KBM-7 (cell line): ENCODE results near the gene ATF2.

Source experiments
- DNase-seq: peaks from one replicate; pipeline ENCODE4 v3.0.0-alpha.2; 2015
- in situ Hi-C: fragments of 300-500 bp; cut with MboI; formaldehyde crosslinking; loops from 2 replicates; pipeline ENCODE4 v1.14.3; 2020; ENCODE audit warnings: low sequenced_read_pairs, low pct_unique_long_range_greater_than_20kb, mixed read lengths

The ATF2 gene

DNA sequence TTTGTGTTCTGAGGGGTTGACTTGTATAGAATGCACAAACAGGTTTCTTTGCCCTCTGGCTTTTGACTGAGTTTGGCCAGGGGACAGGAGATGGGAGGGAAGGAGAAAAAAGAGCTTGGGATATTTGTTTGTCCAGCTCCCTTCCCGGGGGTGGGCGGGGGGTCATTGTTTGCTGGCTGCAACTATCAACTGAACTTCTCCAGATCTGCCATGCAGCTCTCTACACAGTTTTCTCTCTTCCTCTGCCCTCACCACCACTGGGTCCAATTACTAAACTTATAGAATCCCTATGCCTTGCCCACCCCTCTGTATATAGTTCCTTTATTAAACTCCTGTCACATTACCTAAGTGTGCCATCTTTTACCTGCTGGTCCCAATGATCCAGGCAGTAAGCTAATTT is 130.1 kb downstream of the ATF2 start:
- no peak for DNase-seq
- in situ Hi-C loops, result no loop called here

DNA sequence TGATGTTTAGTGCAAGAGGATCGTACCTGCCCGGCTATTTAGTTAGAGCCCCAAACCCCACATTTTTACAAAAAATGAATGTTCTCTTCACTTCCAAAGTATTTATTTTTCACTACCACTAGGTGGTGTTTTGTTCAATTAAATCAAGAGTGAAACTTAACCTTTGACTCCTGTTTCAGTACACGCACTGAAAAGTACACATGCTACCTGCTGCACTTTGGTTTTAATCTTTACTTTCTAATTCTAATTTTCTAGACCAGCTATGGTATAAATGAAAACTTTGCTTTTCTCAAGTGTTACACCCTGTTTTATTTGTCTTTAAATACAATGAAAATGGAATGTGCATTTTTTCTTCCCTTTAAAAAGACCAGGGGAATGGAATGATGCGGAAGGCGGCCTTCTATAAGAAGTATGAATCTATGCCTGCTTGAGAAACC is 131.4 kb downstream of the ATF2 start:
- peak; percentile 17 for DNase-seq
- in situ Hi-C loops, result no loop called here

DNA sequence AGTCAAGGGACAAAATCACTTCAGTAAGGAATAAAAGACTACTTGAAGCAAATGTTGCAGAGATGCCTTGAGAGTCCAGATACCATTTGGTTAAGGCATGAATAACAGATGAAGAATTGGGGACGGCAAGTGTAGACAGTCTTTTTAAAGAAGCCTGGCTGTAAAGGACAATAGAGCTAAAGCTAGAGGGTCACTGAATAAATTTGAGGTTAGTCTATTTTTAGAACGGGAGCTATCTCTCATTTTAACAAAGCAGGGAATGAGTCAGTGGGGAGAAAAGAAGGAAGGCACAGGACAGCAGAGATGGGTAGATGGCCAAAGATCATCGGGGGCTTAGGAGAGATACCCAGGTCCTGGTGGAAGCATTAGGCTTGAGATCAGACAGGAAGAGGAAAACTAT is 132.2 kb downstream of the ATF2 start:
- in situ Hi-C loops, result no loop called here
- DNase-seq, result no peak

DNA sequence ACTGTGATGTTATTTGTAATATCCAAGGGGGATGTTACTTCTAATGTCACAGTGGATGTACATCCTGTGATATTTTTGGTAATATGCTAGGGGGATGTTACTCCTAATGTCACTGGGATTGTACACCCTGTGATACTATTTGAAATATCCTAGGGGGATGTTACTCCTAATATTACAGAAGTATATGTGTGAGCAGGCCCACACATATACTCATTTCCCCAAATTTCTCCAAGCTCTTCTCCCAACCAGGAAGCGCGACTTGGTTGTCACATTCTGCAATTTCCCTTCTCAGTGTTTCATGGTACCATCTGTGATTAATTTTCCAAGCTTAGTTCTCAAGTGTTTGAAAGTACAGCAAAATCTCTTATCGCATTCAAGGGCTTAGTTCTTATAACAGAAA is 133.3 kb downstream of the ATF2 start:
- in situ Hi-C loops, result no loop called here
- DNase-seq, result no peak

DNA sequence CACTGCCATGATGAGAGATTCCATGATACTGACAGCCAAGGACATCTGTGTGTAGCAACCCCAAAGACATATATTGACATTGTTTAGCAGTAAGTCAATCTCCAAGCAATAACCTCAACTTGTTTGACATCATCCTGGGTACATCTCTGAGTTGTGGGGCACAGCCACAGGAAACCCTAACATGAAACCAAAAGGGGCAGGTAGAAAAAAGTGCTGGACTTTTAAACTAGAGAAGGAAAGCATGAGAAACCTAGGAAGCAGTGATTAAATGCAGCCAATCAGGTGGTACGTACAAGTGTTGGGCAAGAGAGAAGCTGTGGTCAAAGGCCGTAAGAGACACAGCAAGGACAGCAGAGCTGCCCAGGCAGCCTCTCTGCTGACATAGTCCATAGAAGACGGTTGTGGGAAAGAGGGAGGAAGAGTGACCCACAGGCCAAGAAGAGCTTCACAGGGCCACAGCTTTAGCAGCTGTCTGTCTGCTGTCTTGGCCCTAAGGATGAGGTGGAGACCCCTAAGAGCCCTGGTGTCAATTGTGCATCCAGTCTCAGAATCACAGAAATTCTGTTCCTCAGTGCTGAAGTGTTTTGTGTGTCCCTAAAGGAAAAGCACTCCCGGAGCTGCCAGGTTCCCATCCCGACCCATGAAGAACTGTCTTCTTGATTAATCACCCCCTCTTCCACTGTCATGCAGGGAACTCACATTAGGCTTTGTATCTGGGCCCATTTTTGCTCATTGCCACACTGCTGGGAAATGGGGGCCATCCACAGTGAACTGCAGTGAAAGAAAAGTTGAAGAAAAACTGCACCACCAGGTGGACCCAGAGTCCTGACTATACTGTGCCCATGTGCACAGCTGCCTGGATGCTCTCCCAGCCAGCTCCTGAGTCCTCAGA is 137.4 kb downstream of the ATF2 start:
- DNase-seq, result peak; percentile 57
- in situ Hi-C loops, result no loop called here

DNA sequence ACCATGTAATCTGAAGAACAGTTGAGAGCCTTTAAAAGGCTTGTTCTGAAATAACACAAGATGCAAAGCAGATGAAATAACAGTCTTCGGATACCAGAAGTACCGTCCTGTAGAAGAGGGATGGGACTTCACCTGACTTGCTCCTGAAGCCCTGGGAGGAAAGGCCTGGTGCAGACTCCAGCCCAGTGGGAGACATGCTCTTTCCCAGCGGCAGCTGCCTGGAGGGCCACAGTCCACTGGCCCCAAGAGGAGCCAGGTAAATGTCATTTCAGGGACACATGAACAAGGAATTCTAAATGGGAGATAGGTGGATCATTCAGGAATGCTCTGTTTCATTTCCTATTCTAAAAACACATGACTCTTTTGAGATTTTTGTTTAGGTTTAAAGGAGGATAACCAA is 140.2 kb downstream of the ATF2 start:
- in situ Hi-C loops, result no loop called here
- DNase-seq, result no peak

DNA sequence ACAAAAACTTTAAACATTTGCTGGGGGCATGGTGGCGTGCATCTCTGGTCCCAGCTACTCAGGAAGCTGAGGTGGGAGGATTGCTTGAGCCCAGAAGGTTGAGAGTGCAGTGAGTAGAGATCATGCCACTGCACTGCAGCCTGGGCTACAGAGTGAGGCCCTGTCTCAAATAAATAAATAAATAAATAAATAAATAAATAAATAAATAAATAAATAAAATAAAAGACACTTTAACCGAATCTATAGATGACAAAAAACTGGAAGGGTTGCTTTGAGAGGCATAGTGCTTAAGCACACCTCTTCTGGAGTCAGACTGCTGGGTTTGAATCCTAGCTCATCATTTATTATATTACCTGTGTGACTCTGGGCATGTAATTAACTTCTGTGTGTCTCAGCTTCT is 141.6 kb downstream of the ATF2 start:
- in situ Hi-C loops, result no loop called here
- no peak for DNase-seq

DNA sequence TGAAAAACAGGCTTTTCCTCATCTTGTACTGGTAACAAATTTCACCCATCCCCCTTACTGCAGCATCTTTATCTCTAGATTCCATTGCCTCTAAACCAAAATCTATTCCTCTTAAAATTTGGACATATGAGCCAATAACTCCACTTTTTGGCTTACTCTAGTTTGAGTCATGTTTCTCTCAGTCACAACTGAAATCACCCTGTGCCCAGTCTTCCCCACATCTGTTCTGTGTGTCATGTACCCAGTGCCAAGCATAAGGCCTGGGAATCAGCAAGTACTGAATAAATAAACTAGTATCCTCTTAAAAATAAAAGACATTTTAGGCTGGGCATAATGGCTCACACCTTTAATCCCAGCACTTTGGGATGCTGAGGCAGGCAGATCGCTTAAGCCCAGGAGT is 142.1 kb downstream of the ATF2 start:
- in situ Hi-C loops, result no loop called here

DNA sequence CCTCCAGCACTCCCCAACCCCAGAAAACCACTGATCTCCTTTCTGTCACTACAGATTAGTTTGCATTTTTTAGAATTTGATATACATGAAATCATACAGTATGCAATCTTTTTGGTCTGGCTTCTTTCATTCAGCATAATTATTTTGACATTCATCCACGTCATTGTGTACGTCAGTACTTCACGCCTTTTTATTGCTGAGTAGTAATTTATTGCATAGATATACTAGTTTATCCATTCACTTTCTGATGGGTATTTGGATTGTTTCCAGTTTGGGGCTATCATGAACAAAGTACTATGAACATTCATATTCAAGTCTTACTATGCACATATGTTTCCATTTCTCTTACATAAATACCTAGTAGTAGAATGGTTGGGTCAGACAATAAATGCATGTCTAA is 142.8 kb downstream of the ATF2 start:
- in situ Hi-C loops, result no loop called here
- no peak for DNase-seq

More for the DNA sequence above, 142.1 kb downstream of the ATF2 start:
- no peak for DNase-seq

DNA sequence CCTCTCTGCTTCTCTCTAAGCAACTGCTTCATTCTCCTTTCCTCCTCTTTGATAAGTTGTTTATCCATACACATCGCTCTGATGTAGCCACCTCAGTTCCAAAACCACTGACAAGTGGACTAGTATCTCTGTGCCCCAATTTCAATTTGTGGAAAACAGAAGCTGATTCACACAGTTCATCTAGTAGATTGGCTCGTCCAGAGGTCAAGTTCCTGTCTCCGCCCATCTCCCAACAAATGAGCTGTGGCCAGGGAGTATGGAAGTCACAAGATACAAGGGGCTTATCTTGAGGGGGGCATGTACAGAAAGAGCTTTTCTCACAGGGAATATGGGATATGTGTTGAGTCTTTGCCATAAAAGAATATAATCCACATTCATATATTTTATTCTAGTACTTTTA is 145.1 kb downstream of the ATF2 start:
- in situ Hi-C loops, result no loop called here
- DNase-seq, result no peak
